ES-I3 (cell line): ENCODE results near the gene NOC3L.

Experiments used
- H3K36me3 ChIP-seq: 2 replicates; pipeline ENCODE4 v1.6.1; 2013; ENCODE audit warnings: mild to moderate bottlenecking, low read length, control low read depth, moderate library complexity; ENCODE audit not compliant: insufficient read depth
- H3K4me1 ChIP-seq: 2 replicates; pipeline ENCODE4 v1.6.1; 2013; ENCODE audit warnings: mild to moderate bottlenecking, control low read depth, low read length; ENCODE audit not compliant: insufficient read depth
- H3K9ac ChIP-seq: 2 replicates; pipeline ENCODE4 v1.6.1; 2013; ENCODE audit warnings: low read depth, mild to moderate bottlenecking, low read length, moderate library complexity
- H3K9me3 ChIP-seq: 2 replicates; pipeline ENCODE4 v1.6.1; 2013; ENCODE audit warnings: mild to moderate bottlenecking, low read length, moderate library complexity; ENCODE audit not compliant: control insufficient read depth, insufficient read depth

The NOC3L gene

DNA sequence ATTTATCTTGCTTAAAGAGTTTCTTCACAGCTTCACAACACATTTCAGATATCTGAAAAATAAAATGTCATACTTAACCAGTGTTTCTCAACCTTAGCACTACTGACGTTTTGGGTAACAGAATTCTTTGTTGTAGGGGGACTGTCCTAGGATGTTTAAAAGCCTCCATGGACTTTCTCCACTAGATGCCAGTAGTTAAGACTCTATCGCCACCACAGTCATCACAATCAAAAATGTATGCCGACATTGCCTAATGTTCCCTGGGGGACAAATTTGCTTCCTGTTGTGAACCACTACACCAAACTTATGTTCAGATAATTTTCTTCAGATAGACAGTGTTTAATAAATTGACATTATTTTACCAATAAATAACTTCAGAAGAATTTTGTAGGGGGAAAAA, 13.4 kb downstream of the NOC3L start:
- Histone ChIP-seq H3K36me3 (peaks cover 4% of the 10 kb centered on the region), H3K4me1 (no peaks in the 10 kb centered on the region), H3K9ac (no peak overlapping the region), H3K9me3 (no peaks in the 10 kb centered on the region)

GRCh38 chr10:94344522-94345122, 18.1 kb downstream of the NOC3L start:
- Histone ChIP-seq H3K9me3 (no peaks in the 10 kb centered on the region), H3K9ac (no peak overlapping the region), H3K36me3 (peaks cover 13% of the 10 kb centered on the region), H3K4me1 (no peaks in the 10 kb centered on the region)

DNA sequence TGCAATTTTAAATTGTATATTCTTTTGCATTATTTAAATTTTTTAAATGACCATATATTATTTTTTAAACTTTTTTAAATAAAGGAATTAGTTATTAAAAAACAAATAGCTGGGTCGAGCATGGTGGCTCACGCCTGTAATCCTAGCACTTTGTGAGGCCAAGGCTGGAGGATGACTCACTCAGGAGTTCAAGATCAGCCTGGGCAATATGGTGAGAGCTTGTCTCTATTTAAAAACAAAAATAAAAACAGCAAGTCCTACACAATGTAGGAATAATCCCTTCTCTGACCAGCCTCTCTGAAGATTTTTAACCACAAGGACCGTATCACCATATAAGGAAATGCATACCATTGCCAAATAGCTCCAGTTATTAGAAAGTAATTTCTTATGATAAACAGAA, 19.6 kb downstream of the NOC3L start:
- Histone ChIP-seq H3K4me1 (no peaks in the 10 kb centered on the region), H3K36me3 (peaks cover 16% of the 10 kb centered on the region), H3K9ac (no peak overlapping the region), H3K9me3 (no peaks in the 10 kb centered on the region)

- Histone ChIP-seq H3K36me3 (peaks cover 39% of the 10 kb centered on the region), H3K9ac (no peak overlapping the region), H3K4me1 (no peaks in the 10 kb centered on the region), H3K9me3 (no peaks in the 10 kb centered on the region)
These were observed 27.9 kb downstream of the NOC3L start for GRCh38 chr10:94334857-94335256.

- no peak overlapping the region for H3K9ac ChIP-seq
- H3K36me3 ChIP-seq: peaks cover 39% of the 10 kb centered on the region
- H3K4me1 ChIP-seq: no peaks in the 10 kb centered on the region
- H3K9me3 ChIP-seq: no peaks in the 10 kb centered on the region
These were observed 29.7 kb downstream of the NOC3L start for GRCh38 chr10:94333051-94333450.

DNA sequence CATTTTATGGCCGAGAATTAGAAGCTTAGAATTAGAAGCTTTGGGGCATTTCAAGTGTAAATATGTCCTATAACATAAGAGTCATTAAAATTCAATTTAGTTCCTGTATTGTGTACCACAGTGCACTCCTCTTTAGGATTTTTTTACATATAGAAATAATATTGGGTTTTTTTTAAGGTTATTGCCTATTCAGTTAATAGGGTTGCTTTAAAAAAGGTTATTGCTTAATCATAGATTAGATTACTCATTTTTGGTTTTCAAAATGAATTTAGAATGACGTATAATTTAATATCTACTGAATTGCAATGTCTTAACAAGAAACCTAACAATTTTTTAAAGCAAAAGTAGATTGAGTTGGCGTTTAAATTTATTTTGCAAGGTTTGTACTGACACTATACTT, 34.1 kb downstream of the NOC3L start:
- Histone ChIP-seq H3K9ac (no peak overlapping the region), H3K9me3 (no peaks in the 10 kb centered on the region), H3K4me1 (no peaks in the 10 kb centered on the region), H3K36me3 (peaks cover 18% of the 10 kb centered on the region)

GRCh38 chr10:94327649-94328048, 35.1 kb downstream of the NOC3L start:
- Histone ChIP-seq H3K9ac (no peak overlapping the region), H3K36me3 (peaks cover 15% of the 10 kb centered on the region)

GRCh38 chr10:94324609-94325233, 38.0 kb downstream of the NOC3L start:
- Histone ChIP-seq H3K36me3 (peaks cover 3% of the 10 kb centered on the region), H3K9ac (no peak overlapping the region), H3K9me3 (no peaks in the 10 kb centered on the region), H3K4me1 (no peaks in the 10 kb centered on the region)

More at GRCh38 chr10:94327649-94328048, 35.1 kb downstream of the NOC3L start:
- no peaks in the 10 kb centered on the region for H3K9me3 ChIP-seq
- H3K4me1 ChIP-seq: no peaks in the 10 kb centered on the region

DNA sequence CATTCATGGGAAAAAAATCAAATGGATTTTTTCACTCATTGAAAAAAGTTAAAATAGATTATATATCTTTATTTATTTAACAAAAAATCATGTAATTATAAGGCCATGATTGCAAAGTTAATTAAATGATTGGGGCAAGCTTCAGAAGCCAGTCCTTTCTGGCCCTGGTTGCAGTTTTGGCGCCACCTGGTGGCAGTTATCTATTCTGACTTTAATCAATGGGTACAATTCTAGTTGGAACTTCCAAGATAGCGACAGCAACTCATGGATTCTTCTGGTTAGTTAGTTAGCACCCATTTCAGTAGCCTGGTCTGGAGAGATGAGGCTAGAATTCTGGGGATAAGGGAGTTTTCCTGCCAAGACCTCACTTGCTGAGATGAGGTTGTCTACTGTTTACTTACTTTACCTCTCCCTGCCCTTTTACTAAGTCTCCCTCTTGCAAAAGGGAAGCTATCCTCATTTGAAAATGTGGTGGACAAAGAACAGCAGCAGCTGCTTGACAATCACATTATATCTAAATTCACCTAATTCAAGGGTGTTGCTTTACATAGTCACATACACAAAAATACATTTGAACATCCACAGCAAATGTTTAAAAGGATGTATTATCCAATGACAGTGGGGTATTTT, 42.3 kb downstream of the NOC3L start:
- H3K9me3 ChIP-seq: no peaks in the 10 kb centered on the region
- H3K4me1 ChIP-seq: no peaks in the 10 kb centered on the region
- H3K36me3 ChIP-seq: no peaks in the 10 kb centered on the region; the same call in 1 of the 2 replicates
- H3K9ac ChIP-seq: no peak overlapping the region

GRCh38 chr10:94316560-94316959, 46.2 kb downstream of the NOC3L start:
- Histone ChIP-seq H3K4me1 (no peaks in the 10 kb centered on the region), H3K36me3 (no peaks in the 10 kb centered on the region), H3K9ac (no peak overlapping the region), H3K9me3 (no peaks in the 10 kb centered on the region)

- no peaks in the 10 kb centered on the region for H3K4me1 ChIP-seq
- H3K36me3 ChIP-seq: no peaks in the 10 kb centered on the region
- H3K9ac ChIP-seq: no peak overlapping the region
- H3K9me3 ChIP-seq: no peaks in the 10 kb centered on the region
These were observed 46.7 kb downstream of the NOC3L start for GRCh38 chr10:94315975-94316464.

DNA sequence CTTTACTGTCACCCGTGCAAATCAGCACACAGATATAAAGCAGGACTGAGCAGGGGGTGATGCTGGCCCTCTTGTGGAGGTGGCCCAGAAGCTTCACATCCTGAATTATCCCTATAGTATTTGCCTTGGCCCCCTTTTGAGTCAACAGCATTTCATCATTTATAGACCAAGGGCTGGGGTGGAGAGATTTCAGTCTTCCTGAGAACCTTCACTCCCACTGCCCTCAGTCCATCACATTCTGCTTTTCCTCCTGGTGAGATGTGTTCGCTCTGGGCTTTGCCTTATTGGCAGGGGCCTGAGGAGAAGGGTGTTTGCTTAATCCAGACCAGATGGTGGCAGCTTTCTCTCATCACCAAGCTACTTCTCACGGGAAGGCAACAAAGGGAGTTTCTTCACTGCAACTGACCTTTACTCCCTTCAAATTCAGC, 47.7 kb downstream of the NOC3L start:
- Histone ChIP-seq H3K9ac (no peak overlapping the region), H3K9me3 (no peaks in the 10 kb centered on the region), H3K4me1 (no peaks in the 10 kb centered on the region), H3K36me3 (no peaks in the 10 kb centered on the region)

DNA sequence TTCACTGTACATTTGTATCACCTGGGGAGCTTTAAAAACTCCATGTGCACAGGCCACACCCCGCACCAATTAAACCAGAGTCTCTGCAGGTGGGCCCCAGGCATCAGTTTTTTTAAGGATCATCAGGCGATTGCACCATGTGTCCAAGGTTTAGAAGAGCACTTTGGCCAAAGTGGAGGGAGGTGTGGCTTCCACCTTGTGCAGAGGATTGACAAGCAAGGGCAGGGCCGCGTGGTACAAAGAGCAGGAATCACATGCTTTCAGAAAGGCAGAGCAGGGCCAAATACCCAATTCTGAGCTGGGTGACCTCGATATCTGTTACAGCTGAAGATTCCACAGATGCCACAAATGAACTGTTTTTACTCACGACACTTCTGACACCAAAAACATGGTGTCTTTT, 52.4 kb downstream of the NOC3L start:
- H3K9me3 ChIP-seq: no peaks in the 10 kb centered on the region
- no peaks in the 10 kb centered on the region for H3K4me1 ChIP-seq
- H3K9ac ChIP-seq: no peak overlapping the region
- H3K36me3 ChIP-seq: no peaks in the 10 kb centered on the region

DNA sequence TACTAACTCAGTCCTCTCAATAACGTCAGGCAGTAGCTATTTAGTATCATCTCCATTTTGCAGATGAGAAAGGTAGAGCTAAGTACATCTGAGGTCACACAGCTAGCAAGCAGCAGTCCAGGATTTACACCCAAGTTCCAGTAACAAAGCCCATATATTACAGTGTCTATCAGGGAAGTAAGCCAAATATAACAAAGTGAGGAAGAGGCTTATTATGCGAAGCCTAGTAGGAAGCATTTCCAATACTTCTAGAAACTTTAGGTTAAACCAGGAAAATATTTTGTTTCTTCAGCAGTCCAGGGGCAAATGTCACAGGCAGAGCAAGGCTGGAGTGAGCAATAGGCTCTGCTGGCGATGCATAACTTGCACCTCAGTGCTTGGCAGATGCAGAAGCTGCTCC, 53.9 kb downstream of the NOC3L start:
- H3K4me1 ChIP-seq: no peaks in the 10 kb centered on the region

GRCh38 chr10:94307046-94307615, 55.6 kb downstream of the NOC3L start:
- H3K9me3 ChIP-seq: no peaks in the 10 kb centered on the region
- H3K4me1 ChIP-seq: no peaks in the 10 kb centered on the region
- no peaks in the 10 kb centered on the region for H3K36me3 ChIP-seq
- H3K9ac ChIP-seq: no peak overlapping the region

More for the DNA sequence above, 53.9 kb downstream of the NOC3L start:
- Histone ChIP-seq H3K9me3 (no peaks in the 10 kb centered on the region), H3K9ac (no peak overlapping the region), H3K36me3 (no peaks in the 10 kb centered on the region)
